Mesodermal cell (in vitro differentiated cells): ENCODE measurements around the gene SLC5A8.

ENCODE experiments used
- H3K27ac ChIP-seq: 2 replicates; pipeline ENCODE4 v1.7.0; 2013; ENCODE audit warnings: mild to moderate bottlenecking, low read depth, low read length, moderate library complexity; ENCODE audit not compliant: severe bottlenecking
- H3K36me3 ChIP-seq: 2 replicates; pipeline ENCODE4 v1.7.1; 2013; ENCODE audit warnings: mild to moderate bottlenecking, low read length, moderate library complexity; ENCODE audit not compliant: control insufficient read depth, insufficient read depth
- H3K4me1 ChIP-seq: one replicate; pipeline ENCODE4 v1.7.1; 2013; ENCODE audit warnings: mild to moderate bottlenecking, low read length; ENCODE audit not compliant: insufficient read depth, control insufficient read depth, poor library complexity, severe bottlenecking
- H3K4me3 ChIP-seq: 2 replicates; pipeline ENCODE4 v1.7.0; 2013; ENCODE audit warnings: low read length, control low read depth, mild to moderate bottlenecking; ENCODE audit not compliant: insufficient read depth, poor library complexity, severe bottlenecking; ENCODE audit errors: extremely low read depth
- H3K9me3 ChIP-seq: 2 replicates; pipeline ENCODE4 v1.7.1; 2013; ENCODE audit warnings: mild to moderate bottlenecking, low read length, moderate library complexity; ENCODE audit not compliant: control insufficient read depth
- WGBS, 2 experiments: methylation state at CpG; one replicate each; pipeline ENCODE4 v1.1.5; 2013; ENCODE audit warnings: missing lambda C conversion rate in 2 of 2; ENCODE audit not compliant: insufficient coverage in 2 of 2; 5-methylcytosine and 5-hydroxymethylcytosine counted together

The SLC5A8 gene

GRCh38 chr12:101108130-101108529, 101.9 kb downstream of the SLC5A8 start:
- Histone ChIP-seq H3K4me3 (no peak overlapping the region), H3K4me1 (no peaks in the 10 kb centered on the region)
- WGBS, 2 experiments, result 80 to 90% methylated on average over 2 to 3 of the region's 5 CpGs

DNA sequence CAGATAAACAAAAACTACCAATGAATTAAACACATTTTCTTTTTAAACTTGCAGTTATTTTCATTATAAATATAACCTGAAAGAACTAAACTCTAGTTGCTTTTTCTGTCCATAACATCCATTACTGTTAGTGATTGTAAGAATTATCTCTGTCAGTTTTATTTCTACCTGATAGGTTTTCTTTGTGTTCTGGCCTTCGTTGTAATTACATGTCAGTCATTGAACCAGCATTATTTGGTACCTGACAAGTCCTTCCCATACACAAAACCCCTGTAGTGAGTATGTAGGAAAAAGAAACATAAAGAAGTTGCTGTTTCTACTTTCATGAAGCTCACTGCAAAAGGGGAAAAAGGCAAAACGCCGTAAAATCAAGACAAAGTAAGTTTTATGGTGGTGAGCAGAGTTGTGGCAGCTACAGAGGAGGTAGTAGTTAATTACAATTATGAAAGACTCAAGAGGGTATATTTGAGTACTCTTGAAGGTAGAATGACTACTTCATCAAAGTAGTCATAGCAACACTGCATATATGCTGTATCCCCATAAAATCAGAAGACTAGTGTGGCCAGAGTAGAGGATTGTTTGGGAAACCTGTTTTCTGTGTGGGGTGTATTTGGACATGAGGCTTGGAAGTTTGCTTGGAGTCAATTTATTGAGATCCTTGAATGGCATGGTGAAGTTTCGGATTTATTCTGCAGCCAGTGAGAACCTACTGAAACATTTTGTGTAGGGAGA, 102.8 kb downstream of the SLC5A8 start:
- Histone ChIP-seq H3K4me1 (no peaks in the 10 kb centered on the region), H3K9me3 (no peaks in the 10 kb centered on the region), H3K36me3 (peaks cover 17% of the 10 kb centered on the region), H3K4me3 (no peak overlapping the region), H3K27ac (no peak overlapping the region)
- WGBS, 2 experiments, result 87 to 97% methylated on average over 3 of the region's 4 CpGs

More at GRCh38 chr12:101108130-101108529, 101.9 kb downstream of the SLC5A8 start:
- H3K9me3 ChIP-seq, result no peaks in the 10 kb centered on the region
- H3K36me3 ChIP-seq, result peaks cover 22% of the 10 kb centered on the region
- no peak overlapping the region for H3K27ac ChIP-seq
